Measurements from ENCODE around the gene VGF. TPM values are rescaled to one million over a fixed set of nuclear protein-coding genes. Genes with fewer than 3 reads are reported as not detected.
"Not testable (repeated sequence)": the region's sequence is repeated elsewhere in the genome, so short reads cannot be mapped to it uniquely, and the experiment has no call there.

VGF gene
- total RNA-seq (2014; rRNA removed): 0.45 and 0.69 TPM in 2 replicates
- polyA plus RNA-seq (2012): 0.17 TPM

GRCh38 chr7:101165075-101165957 is at the start of gene VGF:
TSS of gene VGF (minus strand) at chr7:101165569. CDS start at chr7:101164843, 726 bp downstream.
- DNase-seq (ENCODE audit: low read depth): peak; percentile 91

DNA sequence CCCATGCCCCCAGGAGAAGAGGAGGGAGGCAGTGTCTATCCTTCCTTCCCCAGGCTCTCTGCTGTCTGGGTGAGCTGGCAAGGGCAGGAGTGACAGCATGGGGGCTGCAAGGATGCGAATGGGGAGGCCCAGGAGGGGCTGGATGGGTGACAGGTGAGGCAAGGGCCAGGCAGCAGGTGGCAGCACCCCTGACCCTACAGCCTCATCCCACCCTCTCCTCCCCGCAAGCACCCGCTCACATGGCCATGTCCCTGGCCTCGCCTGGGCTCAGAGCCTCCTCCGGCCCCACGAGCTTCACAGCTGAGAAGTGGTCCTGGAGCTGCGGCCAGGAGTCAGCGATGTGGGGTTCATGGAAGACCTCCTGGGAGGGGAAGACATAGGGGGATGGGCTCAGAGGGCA is 46.6 kb upstream of the VGF start:
- DNase-seq (ENCODE audit: low read depth): no peak

DNA sequence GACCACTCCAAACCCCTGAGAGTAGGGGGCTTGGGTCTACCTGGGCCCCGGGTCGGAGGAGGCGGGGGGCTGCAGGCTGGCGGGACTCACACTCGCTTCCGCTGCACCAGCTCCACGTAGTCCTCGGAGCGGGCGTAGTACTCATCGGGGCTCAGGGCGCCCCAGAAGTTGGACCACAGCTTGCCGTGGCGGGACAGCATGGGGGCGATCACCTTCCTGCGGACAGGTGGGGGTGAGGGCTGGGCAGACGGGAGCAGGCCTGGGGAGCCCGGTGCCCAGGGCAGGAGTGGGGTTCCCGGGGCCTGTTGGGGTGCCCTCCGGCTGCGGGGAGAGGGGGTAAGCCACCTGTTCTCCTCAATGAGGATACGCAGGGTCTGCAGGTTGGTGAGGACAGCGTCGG is 46.1 kb upstream of the VGF start:
- DNase-seq (ENCODE audit: low read depth): no peak

DNA sequence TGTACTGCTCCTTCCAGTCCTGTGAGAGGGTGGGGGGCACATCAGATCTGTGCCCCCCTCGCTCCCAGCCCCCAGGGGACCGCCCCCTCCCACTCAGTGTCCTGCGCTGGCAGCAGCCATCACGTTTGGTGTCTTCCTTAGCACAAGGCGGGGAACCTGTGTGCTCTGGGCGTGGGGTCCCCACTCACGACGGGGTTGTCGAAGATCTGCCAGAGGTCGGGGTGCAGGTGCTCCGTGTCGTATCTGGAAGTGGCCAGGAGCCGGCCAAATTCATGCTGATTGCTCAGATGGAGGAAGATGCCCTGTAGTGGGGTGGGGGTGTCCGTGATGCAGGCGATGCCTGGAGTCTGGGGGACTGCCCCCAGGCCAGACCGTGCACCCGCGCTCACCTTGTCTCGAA is 44.8 kb upstream of the VGF start:
- DNase-seq (ENCODE audit: low read depth): no peak

GRCh38 chr7:101208794-101209193 is 43.4 kb upstream of the VGF start:
- no peak for DNase-seq (ENCODE audit: low read depth)

- DNase-seq (ENCODE audit: low read depth): no peak
Observed at GRCh38 chr7:101207459-101207858, 42.1 kb upstream of the VGF start.

- DNase-seq (ENCODE audit: low read depth): no peak
Observed at GRCh38 chr7:101206665-101207042, 41.3 kb upstream of the VGF start.

GRCh38 chr7:101205901-101206664 is 40.7 kb upstream of the VGF start:
- no peak for DNase-seq (ENCODE audit: low read depth)

GRCh38 chr7:101203740-101204738 is 38.7 kb upstream of the VGF start:
- DNase-seq (ENCODE audit: low read depth): not testable (repeated sequence)

GRCh38 chr7:101202603-101202918 is 37.2 kb upstream of the VGF start:
- no peak for DNase-seq (ENCODE audit: low read depth)

DNA sequence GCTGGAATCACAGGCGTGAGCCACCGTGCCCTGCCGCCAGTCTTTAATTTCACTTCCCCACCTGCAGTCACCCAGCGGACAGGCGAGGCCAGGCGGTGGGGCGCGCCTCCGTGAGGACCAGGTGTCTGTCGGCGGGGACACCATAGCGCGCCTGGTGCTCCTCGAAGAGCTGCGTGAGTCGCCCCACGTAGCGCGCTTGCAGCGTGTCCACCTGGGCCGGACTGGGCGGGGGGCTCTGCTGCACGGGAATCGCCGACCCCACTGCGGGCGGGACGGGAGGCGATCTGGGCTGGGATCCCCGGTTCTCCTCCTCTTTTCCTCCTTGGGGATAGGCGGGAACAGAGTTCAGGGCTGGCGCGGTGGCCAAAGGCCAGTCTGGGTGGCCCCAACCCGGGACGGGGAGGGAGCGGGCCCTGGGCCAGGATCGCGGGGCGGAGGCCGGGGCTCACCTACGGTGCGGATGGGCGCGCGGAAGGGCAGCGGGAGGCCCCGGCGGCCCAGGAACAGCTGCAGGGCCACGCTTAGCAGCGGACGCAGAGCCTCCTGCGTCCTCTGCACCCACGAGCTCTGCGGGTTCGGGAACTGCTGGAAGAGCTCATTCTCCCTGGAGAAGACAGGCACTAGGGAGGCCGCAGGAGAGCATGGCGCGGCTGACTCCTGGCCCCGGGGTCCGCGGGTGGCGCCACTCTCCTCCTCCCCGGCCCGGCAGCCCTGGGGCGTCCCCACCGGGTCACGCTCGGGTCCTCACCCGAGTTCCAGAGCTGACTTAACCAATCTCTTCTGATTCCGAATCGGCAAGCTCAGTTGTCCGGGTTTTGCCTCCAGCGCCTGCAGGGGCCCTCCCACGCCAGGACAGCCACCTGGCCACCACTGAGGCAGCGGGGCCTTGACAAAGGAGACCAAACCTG is 36.6 kb upstream of the VGF start:
- DNase-seq (ENCODE audit: low read depth): no peak

- no peak for DNase-seq (ENCODE audit: low read depth)
Observed at GRCh38 chr7:101200862-101201599, 35.7 kb upstream of the VGF start, which contains the start of gene MOGAT3. TSS of gene MOGAT3 (minus strand) at chr7:101201036. CDS start at chr7:101200854, 182 bp downstream.

- DNase-seq (ENCODE audit: low read depth): no peak
Observed at GRCh38 chr7:101200504-101200861, 35.1 kb upstream of the VGF start.

DNA sequence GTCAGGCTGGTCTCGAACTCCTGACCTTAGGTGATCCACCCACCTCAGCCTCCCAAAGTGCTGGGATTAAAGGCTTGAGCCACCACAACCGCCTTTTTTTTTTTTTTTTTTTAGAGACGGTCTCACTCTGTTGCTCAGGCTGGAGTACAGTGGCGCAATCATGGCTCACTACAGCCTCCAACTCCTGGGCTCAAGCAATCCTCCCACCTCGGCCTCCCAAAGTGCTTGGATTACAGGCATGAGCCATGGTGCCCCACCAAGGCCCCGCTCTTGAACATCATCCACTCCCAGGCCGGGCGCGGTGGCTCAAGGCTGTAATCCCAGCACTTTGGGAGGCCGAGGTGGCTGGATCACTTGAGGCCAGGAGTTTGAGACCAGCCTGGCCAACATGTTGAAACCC is 34.2 kb upstream of the VGF start:
- DNase-seq (ENCODE audit: low read depth): not testable (repeated sequence)

- DNase-seq (ENCODE audit: low read depth): no peak
Observed at GRCh38 chr7:101198476-101198875, 33.1 kb upstream of the VGF start.

DNA sequence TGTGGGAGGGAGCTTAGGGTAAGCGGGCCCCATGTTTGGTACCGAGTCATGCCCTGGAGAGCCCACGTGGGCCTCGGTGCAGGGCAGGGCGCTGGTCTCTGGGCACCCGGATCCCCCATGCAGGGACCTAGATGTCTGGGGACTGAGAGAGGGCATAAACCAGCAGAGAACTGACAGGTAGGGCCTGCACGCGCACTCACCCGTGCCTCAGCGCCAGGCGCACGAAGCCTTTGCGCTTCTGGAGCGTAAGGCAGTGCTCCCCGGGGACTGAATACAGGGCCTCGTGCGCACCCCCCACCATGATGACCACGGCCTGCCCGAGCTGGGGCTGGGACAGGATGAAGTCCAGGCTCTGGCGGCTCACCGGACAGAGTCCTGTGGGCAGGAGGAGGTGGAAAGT is 32.6 kb upstream of the VGF start:
- DNase-seq (ENCODE audit: low read depth): no peak

DNA sequence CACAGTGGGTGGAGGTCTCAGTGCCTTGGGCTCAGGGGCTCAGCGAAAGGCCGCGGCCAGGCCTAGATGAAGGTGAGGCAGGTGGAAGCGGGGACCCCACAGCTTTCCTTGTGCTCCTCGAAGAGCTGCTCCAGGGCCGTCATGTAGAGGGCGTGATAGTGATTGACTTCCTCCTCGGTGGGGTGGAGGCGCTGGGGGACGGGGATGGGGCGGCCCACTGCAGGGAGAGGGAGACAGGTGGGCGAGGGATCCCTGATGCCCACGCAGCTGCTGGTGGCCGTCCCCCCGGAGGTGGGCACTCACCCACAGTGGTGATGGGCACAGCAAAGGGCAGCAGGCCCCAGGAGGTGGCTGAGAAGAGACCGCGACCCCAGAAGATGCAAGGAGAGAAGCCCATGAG is 30.5 kb upstream of the VGF start:
- no peak for DNase-seq (ENCODE audit: low read depth)

DNA sequence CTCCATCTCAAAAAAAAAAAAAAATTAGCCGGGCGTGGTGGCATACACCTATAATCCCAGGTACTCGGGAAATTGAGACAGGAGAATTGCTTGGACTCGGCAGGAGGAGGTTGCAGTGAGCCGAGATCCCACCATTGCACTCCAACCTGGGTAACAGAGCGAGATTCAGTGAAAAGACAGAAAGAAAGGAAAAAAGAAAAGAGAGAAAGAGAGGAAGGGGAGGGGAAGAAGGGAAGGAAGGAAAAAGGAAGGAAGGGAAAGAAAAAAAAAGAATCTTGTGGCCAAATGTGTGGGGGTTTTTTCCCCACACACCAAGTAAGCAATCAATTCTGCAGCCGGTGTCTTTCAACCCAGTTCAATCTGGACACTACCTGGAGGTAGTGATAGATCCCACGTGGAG is 23.7 kb upstream of the VGF start:
- DNase-seq (ENCODE audit: low read depth): no peak

DNA sequence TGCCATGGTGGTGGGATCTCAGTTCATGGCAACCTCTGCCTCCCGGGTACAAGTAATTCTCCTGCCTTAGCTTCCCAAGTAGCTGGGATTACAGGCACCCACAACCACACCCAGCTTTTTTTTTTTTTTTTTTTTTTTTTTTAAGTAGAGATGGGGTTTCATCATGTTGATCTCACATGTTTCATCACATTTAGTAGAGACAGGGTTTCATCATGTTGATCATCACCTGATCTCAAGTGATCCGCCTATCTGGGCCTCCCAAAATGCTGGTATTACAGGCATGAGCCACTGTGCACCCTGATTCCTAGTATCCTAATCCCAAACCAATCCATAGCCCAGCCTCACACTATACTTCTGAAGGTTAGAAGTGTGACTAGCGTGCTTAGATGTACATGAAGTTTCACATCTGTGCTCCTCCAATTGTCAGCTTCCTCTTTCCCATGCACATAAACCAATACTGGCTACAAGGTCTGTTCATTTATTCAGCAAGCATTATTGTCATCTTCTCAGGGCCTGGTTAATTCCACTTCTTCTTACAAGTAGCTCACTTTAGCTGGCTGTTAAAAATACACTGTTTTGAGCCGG is 21.6 kb upstream of the VGF start:
- DNase-seq (ENCODE audit: low read depth): no peak

DNA sequence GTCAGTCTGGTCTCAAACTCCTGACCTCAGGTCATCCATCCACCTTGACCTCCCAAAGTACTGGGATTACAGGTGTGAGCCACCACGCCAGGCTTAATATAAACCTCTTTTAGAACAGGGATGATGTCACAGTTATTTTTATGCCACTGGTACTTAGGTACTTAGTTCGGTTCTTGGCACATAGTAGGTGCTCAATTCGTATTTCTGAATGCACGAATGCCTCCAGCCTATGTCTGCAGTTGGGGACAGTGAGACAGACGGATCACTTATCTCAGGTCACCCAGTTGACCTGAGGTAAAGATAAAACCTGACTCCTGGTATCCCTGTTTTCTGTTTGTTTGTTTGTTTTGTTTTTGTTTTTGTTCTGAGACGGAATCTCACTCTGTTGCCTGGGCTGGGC is 20.8 kb upstream of the VGF start:
- DNase-seq (ENCODE audit: low read depth): no peak
